ENCODE data around the gene LMNTD1. TPM values are rescaled to one million over a fixed set of nuclear protein-coding genes. Genes with fewer than 3 reads are reported as not detected.
"Not testable (repeated sequence)": the region's sequence is repeated elsewhere in the genome, so short reads cannot be mapped to it uniquely, and the experiment has no call there.

The LMNTD1 gene, protein sequence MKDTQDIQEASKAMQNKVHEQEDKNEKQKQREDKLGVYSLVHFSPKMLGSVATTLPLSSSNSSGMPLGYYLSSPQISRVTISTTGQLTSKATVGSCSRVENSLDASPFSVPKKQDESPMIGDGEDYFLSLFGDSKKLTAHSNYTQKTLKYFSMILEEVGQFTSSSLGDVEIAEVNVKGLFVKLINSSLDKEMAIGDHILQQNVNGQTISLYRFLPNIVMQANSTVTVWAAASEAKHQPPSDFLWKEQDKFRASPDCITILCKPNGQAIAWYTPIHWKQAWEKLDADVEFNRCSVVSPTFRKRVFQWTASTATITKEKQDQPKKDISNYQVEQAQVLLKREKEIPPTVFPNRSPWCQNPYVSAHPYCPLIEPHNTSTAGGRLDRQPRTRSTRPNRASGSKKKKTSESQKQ
- total RNA-seq, result not detected
- long read RNA-seq, donor 1, result 0 reads
- long read RNA-seq, donor 2, result 0 reads

DNA sequence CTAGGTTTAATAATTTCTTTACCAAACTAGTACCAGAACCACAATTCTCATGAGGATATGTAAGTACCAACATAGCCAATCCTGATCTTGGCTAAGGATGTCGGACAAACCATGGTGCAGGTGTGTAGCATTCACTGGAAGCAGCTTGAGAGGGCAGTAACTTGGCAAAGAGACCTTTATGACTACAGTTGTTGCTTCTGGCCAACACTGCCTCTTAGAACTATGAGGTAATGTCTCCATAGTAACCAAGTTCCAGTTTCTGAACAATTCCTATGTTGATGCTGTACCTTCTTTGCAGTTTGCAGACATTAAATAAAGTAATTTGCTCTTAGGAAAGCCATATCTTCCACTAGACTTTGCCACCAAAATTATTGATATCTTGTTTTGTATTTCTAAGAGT is at the start of gene LMNTD1:
TSS of gene LMNTD1 (minus strand) at position 186 of the 400 bp plus-strand sequence. CDS start 324 bp downstream, outside the sequence.
- no peak for DNase-seq (ENCODE audit: low spot score)
- intact Hi-C loops (cut with DNase I), result no loop called here

DNA sequence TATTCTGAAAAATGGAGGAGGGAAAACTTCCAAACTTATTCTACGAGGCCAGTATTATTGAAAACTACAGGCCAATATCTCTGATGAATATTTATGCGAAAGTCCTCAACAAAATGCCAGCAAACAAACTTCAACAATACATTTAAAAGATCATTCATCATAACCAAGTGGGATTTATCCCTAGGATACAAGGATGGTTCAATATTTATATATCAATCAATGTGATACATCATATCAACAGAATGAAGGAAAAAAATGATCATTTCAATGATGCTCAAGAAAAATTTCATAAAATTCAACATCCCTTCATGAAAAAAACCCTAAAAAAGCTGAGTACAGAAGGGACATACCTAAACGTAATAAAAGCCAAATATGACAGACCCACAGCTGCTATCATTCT is 45.9 kb upstream of the LMNTD1 start:
- DNase-seq (ENCODE audit: low spot score), result no peak

DNA sequence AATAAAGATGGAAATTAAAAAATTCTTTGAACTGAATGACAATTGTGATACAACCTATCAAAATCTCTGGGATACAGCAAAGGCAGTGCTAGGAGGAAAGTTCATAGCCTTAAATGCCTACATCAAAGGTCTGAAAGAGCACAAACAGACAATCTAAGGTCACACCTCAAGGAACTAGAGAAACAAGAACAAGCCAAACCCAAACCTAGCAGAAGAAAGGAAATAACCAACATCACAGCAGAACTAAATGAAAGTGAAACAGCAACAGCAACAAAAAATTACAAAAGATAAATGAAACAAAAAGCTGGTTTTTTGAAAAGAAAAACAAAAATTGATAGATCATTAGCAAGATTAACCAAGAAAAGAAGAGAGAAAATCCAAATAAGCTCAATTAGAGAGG is 42.4 kb upstream of the LMNTD1 start:
- DNase-seq (ENCODE audit: low spot score); intact Hi-C loops (cut with DNase I): not testable (repeated sequence)

More for the DNA sequence above, 45.9 kb upstream of the LMNTD1 start:
- intact Hi-C loops (cut with DNase I), result no loop called here

DNA sequence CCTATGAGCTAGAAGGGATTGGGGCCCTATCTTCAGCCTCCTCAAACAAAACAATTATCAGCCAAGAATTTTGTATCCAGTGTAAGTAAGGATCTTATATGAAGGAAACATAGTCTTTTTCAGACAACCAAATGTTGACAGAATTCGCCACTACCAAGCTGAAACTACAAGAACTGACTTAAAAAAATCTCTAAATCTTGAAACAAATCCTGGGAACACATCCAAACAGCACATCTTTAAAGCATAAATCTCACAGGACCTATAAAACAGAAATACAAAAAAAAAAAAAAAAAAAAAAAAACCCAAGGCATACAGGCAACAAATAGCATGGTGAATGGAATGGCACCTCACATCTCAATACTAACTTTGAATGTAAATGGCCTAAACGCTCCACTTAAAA is 41.3 kb upstream of the LMNTD1 start:
- DNase-seq (ENCODE audit: low spot score), result no peak
- intact Hi-C loops (cut with DNase I), result no loop called here

DNA sequence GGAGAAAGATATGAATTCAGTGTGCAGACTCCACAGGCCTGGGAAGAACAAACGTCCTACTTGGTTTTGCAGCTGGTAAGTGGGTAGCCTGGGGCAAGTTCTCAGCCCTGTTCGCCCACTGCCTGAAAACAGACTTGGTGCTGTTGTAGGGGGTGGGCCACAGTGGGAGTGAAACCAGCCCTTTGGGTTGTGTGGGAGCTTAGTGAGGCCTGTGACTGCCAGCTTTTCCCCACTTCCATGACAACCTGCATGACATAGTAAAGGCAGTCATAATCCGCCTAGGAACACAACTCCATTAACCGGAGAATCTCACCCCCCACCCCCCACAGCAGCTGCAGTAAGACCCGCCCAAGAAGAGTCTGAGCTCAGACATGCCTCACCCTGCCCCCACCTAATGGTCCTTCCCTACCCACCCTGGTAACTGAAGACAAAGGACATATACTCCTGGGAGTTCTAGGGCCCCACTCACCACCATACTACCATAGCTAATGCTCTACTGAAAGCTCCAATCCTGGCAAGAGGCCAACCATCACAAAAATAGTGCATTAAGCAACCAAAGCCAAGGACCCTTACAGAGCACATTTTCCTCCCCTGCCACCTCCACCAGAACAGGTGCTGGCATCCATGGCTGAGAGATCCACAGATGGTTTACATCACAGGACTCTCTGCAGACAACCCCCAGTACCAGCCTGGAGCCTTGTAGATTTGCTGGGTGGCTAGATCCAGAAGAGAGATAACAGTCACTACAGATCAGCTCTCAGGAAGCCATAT is 39.8 kb upstream of the LMNTD1 start:
- intact Hi-C loops (cut with DNase I), result no loop called here
- no peak for DNase-seq (ENCODE audit: low spot score)

DNA sequence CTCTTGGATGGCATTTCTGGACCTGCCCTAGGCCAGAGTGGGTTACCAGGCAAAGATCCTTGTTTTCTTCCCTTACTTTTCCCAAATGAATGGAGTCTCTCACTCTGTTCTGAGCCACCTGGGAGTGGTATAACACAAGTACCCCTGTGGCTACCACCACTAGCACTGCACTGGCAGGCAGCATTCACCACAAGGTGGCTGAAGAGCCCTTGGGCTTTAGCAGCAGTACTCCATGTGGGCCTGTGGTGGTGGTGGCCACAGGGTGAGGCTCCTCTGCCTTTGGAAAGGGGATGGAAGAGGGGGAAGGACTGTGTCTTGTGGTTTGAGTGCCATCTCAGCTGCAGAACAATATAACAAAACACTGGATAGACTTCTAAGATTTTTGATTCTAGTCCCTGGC is 38.1 kb upstream of the LMNTD1 start:
- no peak for DNase-seq (ENCODE audit: low spot score)
- intact Hi-C loops (cut with DNase I), result no loop called here

DNA sequence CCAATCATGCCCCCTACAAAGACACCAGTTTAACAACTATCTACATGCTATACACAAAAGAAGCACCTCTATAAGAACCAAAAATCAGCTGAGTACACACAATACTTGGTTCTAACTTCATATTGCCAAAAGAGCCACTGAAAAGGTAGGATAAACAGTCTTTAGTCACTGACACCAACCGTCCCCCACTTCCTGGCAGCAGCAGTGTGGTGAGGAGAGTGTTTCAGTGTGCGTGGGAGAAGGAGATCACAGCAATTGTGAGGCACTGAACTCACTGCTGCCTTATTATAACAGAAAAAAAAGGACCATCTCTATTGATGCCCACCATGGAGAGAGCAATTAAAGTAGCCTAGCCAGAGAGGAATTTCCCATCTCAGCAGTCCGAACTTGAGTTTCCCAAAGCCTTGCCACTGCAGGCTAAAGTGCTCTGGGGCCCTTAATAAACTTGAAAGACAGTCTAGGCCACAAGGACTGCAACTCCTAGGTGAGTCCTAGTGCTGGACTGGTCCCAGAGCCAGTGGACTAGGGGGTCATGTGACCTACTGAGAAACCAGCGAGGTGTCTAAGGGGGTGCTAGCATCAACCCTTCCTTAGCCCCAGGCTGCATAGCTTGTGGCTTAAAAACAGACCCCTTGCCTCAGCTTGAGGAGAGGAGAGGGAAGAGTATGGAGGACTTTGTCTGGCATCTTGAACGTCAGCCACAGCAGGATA is 37.1 kb upstream of the LMNTD1 start:
- DNase-seq (ENCODE audit: low spot score), result no peak
- intact Hi-C loops (cut with DNase I), result no loop called here

DNA sequence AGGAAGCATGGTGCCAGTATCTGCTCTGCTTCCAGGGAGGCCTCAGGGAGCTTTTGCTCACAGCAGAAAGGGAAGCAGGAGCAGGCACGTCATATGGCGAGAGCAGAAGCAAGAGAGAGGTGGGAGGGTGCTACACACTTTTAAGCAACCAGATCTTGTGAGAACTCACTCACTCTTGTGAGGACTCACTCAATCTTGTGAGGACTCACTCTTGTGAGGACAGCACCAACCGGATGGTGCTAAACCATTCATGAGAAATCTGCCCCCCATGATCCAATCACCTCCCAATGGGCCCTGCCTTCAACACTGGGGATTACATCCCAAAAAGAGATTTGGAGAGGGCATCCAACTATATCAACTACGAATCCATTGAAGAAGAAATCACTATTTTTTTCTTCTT is 34.3 kb upstream of the LMNTD1 start:
- intact Hi-C loops (cut with DNase I), result no loop called here

DNA sequence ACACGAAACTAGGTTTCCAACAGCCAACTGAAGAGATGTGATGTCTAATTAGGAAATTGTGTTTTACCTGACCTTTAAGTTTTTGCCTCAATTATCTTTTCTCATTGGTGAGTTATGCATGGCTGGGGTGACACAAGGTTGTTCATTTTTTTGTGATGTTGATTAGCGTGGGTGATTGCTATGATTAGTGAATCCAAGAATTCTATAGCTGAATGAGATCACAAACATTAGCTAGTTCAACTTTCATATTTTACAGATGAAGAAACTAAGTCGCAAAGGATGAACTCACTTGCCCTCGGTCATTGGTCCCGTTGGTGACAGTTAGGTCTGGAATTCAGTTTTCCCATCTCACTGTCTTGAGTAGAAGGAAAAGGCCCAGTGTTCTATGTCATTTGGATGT is 32.6 kb upstream of the LMNTD1 start:
- intact Hi-C loops (cut with DNase I), result no loop called here
- DNase-seq (ENCODE audit: low spot score), result no peak

More for the DNA sequence above, 34.3 kb upstream of the LMNTD1 start:
- no peak for DNase-seq (ENCODE audit: low spot score)

DNA sequence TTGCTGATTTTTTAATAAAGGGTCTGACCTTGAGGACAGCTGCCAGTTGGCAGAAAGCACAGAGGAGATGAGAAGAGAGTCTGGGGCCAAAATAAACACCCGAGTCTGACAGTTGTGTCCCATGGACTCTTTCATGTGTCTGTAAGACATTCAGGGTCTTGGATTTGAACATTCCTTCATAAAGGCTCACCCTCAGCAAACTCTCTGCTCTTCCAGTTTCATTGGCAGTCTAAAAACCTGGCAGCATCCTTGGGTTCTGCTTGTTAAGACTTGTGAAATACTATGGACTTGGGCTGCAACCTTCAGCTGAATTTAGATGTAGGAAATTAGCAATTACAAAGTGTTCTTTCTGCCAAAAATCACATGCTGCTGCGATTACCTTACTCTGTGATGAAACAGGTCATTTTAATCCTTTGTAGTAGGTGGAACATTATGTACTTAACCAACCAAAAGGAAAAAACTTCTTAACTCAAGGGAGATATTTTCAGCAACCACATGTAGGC is 32.0 kb upstream of the LMNTD1 start:
- intact Hi-C loops (cut with DNase I), result no loop called here

DNA sequence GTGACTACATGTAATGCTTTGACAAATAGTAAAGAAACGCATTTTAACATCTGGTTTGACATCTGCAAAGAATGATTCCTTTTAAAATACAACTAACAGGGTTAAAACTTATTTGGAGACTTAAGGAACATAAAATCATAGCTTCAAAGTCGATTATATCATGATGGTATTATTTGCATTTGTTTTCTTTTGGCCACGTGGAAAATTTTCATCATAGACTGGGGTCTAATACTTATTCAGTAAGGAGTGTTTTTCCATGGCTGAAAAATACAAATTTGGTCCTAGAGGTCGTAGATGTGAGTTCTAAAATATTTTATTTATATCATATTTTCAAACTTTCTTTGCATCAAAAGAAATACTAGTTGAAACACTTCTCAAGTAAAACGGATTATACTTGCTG is 31.5 kb upstream of the LMNTD1 start:
- intact Hi-C loops (cut with DNase I), result no loop called here
- no peak for DNase-seq (ENCODE audit: low spot score)

More for the DNA sequence above, 32.0 kb upstream of the LMNTD1 start:
- no peak for DNase-seq (ENCODE audit: low spot score)

DNA sequence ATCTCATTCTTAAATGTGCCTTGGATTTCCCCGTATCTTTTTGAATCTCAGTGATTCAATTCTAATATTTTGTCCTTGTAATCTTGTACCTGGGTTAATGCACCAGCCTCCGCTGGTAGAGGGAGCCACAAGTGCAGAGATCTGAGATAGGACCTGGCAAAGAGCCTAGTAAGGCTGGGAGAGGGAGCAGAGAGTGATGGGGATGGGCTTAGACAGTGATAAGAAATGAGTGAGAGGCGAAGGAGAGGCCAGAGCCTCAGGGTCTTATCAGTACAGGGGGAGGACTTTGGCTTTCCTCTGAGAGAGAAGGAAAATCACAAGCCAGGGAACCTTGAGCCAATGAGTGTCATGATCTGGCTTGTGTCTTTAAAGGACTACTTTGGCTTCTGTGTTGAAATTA is 30.5 kb upstream of the LMNTD1 start:
- DNase-seq (ENCODE audit: low spot score), result no peak
- intact Hi-C loops (cut with DNase I), result no loop called here

DNA sequence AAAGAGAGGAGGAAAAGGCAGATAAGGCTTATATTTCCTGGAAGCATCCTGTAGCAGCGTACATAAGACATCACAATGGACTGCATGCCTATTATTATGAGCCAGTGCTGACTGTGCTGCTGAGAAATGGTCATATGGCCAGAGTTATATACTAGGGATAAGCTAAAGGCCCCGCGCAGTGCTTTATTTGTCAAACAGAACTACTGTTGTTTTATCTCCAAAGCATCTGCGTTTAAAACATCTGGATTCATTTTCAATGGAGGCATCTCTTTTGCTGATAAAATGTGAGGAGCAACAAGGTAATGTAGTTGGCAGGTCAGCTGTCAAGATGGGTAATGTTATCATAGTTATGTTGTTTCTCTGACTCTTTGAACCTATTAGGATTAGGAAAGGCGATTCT is 28.0 kb upstream of the LMNTD1 start:
- intact Hi-C loops (cut with DNase I), result no loop called here
- DNase-seq (ENCODE audit: low spot score), result no peak

DNA sequence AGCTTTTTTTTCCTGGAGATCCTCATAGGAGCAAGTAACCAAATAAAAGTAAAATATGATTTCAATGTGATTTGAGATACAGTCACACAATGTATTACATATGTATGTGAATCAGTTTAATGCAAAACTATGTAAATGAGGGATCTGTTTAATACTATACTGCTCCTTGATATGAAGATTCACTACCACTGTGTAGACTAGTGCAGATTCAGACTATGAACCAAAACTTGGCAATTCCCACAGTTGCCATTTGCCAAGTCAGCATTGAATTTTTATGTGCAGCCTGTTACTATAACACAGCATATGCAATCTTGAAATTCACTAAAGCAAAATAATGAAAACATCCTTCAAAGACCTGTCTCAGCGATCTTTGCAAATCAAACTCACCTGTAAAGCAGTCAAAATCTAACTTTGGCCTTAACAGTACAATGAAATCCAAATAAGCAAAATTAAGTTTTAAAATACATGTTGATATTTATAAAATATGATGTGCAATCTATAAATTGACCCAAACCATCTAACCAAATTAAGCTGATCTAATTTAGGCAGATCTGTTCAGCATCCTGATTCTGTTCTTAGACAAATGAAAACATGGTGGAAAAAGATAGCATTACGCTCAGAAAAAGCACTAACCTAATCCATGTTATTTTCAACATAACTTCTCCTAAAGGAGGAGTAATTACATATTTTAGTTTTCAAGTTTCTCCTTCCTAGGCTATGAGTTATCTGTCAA is 25.5 kb upstream of the LMNTD1 start:
- no peak for DNase-seq (ENCODE audit: low spot score)
- intact Hi-C loops (cut with DNase I), result no loop called here

DNA sequence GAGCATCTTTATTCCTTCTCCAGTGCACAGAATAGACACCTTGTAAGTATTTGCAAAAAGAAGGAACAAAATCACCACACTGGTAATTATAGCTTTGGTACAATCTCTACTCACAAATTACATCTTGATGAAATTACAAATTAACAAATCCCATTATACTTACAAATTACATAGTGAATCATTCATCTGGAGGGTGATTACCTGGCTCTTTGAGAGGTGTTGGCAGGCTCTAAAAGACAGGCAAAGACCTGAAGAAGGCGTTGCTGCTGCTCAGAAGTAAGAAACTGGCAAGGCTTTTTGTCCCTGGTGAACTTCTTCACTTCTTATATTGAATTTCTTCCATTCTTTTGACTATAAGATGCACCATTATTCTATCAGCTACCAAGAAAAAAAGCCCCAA is 21.7 kb upstream of the LMNTD1 start:
- no peak for DNase-seq (ENCODE audit: low spot score)
- intact Hi-C loops (cut with DNase I), result no loop called here

DNA sequence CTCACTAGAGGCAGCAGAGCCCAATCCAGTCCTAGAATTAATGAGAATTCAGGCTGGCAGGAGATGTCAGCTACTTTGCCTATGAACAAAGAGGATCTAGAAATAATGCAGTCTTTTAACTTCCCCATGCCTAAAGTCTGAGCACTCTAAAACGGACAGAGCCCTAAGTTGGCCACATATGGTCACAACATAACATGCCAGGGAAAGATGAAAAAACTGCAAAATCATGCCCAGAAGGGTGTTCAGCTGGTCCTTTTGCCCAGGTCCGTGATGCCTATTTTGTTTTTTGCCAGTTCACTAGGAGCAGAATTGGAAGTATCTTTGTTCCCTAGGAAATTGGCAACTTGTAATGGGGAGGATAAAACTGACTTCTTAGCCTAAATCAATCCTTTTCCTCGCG is 20.3 kb upstream of the LMNTD1 start:
- no peak for DNase-seq (ENCODE audit: low spot score)

DNA sequence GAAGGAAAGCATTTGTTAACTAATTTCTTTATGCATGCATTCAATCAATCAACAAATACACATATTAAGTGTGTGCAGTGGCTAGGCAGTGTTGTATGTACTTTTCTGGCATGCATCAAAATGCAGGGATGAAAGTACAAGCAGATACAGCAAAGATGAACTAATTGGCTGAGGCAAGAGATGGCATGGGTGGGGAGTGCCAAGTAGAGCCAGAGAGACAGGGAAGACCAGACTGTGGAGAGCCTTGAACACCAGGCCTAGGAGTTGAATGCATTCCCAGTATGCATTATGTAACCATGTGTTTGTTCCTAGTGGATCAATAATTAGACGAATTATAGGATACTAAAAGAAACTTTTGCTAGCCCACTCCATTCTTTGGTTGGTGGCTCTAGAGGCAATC is 17.3 kb upstream of the LMNTD1 start:
- DNase-seq (ENCODE audit: low spot score), result no peak
- intact Hi-C loops (cut with DNase I), result no loop called here

More for the DNA sequence above, 20.3 kb upstream of the LMNTD1 start:
- intact Hi-C loops (cut with DNase I), result no loop called here

DNA sequence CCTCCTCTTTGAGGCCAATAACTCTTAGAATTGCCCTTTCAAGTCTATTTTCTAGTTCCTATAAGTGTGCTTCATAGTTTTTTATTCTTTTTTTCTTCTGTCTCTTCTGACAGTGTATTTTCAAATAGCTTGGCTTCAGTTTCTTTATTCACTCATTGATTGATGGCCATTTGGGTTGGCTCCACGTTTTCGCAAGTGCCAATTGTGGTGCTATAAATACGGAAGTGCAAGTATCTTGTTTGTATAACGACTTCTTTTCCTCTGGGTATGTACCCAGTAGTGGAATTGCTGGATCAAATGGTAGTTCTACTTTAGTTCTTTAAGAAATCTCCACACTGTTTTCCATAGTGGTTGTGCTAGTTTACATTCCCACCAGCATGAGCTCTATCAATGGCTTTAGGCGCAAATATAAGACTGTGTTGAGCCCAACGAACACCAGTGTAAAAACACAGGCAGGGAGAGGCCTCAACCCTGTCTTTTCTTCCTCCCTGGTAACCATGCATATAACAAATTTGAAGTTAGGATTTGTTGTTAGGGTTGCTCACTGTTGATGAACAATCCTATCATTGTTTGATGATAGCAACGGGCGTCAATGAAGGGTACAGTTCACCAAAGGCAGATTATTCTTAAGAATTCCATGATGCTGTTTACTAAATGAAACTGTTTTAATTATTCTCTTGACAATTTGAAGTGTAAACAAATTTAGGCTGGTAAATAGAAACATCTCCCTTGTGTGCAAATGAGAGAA is 13.3 kb upstream of the LMNTD1 start:
- intact Hi-C loops (cut with DNase I), result no loop called here
- DNase-seq (ENCODE audit: low spot score), result no peak

All from posterior vena cava (tissue), 2 donors.